RPMI7951 (cell line): ENCODE data around the gene TDP1. TPM values are rescaled to one million over a fixed set of nuclear protein-coding genes. Genes with fewer than 3 reads are reported as not detected.

ENCODE experiments used
- DNase-seq: peaks from one replicate; pipeline ENCODE4 v3.0.0-alpha.2; 2012; ENCODE audit warnings: low read depth
- total RNA-seq: library from RNA; depleted of rRNA; stranded (reverse); fragments of >200 nt; shearing (Covaris generic); gene quantifications from 2 replicates; pipeline ENCODE4 v1.2.3, GENCODE V29; 2014

TDP1 gene
- total RNA-seq, 1 experiment from 2014 or later = 41.2 TPM

DNA sequence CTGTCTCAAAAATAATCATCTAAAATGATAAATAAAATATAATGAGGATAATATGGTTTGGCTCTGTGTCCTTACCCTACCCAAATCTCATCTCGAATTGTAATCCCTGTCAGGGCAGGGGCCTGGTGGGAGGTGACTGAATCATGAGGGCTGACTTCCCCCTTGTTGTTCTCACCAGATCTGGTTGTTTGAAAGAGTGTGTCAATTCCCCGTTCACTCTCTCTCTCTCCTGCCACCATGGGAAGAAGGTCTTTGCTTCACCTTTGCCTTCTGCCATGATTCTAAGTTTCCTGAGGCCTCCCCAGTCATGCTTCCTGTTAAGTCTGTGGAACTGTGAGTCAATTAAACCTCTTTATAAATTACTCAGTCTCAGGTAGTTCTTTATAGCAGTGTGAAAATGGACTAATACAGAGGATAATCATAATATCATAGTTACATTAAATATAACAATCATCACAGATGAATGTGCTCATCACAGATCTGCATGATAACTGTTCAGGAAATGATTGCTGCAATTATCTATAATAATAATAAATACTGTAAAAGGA is 13.8 kb upstream of the TDP1 start:
- DNase-seq = no peak

DNA sequence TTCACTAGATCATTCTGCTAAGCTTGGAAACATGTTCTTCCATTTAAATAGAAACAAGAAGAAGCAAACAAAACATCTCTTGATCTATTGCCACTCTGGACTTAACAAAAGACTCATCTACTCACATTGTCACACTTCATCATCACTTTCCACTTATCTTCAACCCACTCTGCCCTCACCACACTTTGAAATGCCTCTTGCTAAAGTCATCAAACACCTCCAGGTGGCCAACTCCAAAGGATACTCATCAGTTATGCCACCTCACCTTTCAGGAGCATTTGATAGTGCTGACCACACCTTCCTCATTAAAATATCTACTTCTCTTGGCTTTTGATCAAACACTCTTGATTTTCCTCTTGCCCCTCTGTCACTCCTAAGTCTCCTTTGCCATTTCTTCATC is 8.4 kb upstream of the TDP1 start:
- no peak for DNase-seq

DNA sequence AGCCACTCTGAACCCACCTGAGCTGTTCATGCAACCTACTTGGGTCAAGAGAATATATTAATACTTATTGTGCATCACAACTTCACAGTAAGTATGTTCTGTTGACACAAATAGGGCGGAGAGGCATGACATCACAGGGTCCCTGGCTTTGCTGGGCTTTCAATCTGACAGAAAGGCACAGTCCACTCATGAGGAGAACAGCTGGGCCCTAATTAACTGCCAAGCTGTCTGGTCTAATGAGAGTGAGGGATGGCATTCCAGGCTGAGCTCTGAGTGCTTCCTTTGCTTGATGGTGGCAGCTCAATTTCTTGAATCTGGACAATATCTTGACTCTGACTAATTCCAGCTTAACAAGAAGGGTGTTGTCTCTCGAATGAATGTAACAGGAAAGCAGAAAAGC is 3.2 kb upstream of the TDP1 start:
- peak; percentile 11 for DNase-seq

DNA sequence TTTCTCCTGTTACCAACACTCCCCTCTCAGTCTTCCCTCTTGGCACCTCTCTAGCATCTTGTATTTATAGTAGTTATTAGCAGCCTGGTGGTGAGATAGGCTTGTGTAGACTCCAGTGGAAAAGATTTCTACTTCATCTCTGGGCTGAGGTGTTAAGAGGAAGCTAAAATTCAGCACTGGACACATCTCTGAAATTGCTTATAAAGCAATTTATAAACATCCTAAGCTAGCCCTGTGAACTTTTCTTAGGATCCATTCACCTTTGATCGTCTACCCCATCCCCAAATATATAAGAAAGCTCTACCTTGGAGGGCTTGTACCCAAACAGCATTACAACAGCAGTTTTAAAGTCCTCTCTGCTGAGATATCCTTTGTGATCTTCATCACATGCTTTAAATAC is 2.1 kb upstream of the TDP1 start:
- no peak for DNase-seq

DNA sequence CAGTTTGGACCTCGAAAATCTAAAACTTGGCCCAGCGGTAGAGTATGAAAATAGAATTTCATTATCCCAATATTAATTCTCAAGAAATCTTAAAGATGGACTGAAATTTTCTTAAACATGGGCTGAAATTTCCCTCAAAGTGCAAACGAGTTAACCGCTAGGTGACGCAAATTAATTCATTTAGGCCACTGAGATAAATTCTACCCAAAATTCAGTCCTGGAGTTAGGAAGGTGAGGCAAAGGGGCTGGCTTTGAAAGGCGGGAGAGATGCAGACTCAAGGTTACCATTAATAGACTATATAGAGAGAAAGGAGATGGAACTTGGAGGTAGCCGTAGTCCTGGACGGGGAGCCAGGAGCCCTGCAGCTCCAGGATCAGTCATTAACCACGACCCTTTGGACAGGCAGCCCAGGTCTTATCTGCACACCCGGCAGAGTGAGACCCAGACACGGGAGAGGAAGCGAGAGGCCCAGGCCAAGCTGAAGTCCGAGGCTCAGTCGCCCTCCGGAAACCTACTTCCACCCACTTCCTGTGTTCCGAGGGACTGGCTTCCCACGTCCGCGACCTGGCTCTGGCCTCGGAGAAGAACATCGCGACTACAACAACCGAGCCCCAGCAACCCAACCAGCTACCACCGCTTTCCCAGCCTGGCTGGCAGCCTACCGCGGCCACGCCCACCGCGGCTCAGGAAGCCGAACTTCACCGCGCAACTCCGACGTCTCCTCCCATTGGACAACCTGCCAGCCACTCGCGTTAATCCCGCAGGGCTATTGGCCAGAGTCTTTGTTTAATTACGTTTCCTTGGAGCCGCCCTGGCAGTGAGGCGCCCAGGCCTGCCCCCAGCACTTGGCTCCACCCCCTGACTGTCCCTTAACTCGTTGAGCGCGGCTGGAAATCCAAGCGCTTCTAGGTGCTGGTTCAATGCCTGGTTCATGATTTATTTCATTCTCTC is 1.4 kb upstream of the TDP1 start, which contains the start of gene EFCAB11:
Gene EFCAB11, minus strand, starts transcription at position 661 of the 952 bp plus-strand sequence. Its CDS starts 70 bp downstream, at position 591.
- peak; percentile 98 for DNase-seq

DNA sequence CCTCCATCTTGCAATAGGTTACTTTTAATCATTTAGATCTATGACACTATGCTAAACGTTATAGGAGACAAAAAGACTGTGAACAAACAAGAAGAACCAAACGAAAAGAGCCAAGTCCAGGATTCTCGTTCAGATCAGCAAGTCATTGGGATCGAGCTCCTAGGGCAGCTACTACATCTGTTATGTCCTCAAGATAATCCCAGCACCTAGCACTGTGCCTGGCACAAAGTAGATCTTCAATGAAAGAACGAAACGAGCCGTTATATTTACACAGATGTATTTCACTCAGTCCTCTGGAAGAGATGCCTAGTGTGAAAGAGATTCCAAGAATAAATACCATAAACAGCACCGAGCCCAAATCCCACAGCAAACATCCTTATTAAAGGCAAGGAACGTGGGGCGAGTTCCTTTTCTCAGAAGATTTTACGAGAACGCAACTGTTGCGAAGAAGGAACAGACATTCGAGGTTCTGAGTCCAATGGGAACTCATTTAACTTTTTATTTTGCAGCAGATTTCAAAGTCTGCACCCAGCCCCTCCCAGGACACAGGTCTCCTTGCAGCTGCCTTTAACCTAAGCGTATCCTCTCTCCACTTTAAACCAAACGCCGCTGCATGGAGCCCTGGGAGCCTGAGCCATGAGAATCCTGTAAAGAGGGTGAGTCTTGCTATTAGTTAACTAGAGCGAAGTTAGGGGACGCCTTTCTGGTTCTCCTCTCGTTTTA is 544 bp upstream of the TDP1 start:
- DNase-seq = no peak

DNA sequence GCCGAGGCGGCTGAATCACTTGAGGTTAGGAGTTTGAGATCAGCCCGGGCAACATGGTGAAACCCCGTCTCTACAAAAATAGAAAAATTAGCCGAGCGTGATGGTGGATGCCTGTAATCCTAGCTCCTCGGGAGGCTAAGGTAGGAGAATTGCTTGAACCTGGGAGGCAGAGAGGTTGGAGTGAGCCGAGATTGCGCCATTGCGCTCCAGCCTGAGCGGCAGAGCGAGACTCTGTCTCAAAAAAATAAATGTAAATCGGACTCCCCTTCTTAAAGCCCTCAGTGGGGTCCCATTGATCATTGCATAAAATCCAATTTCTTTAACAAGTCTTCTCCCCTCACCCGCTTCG is 908 bp downstream of the TDP1 start:
- DNase-seq = no peak

DNA sequence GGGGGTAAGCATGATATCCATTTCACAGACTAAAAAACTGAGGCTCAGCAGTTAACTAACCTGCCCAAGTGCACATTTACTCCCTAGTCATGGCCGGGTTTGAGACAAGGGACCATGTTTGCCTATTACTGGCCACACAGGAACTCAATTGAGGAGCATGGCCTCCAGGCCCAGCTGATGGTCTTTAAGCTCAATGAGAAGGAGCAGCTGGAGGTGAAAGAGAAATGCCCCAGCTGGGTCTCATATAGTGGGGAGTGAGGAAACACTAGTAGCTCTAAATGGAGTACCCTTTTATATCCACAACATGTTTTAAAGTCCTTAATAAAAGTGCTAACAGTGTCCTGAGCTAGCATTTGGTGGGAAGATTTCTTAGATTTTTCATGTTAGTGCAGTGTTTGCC is 1.6 kb downstream of the TDP1 start:
- no peak for DNase-seq

DNA sequence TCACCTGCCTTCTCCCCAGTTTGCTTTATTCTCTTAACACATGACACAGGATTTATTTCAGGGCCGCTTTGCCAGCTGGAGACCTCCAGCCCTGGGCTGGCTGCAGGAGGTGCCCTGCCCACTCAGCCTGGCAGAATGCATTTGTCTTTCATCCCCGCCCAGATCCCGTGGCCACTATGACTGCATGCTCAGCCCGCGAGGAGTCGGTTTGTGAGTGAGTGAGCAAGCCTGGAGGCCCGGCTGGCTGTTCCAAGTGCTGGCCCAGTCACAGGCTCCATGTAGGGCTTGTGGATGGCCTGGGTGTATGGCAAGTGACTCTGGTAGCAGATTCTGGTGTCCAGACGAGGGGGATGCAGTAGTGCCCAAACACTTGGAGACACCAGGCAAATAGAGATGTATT is 2.1 kb downstream of the TDP1 start:
- peak; percentile 8 for DNase-seq

DNA sequence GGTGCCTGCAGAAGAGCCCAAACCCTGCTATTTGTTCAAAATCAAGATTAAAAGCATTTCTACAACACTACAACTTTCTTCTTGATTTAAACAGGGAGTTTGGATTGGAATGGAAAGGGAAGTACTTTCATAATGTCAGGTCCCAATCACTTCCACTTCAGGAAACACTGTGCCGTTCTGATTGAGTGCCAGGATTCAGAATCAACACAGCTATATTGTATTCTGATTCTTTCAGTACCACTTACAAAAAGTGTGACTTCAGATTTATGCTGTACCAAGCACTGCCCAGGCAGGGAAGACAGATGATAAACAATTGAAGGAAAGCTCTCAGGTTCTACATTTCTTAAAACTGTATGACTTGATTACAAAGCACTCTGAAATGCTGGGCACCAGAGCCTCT is 3.2 kb downstream of the TDP1 start:
- no peak for DNase-seq

DNA sequence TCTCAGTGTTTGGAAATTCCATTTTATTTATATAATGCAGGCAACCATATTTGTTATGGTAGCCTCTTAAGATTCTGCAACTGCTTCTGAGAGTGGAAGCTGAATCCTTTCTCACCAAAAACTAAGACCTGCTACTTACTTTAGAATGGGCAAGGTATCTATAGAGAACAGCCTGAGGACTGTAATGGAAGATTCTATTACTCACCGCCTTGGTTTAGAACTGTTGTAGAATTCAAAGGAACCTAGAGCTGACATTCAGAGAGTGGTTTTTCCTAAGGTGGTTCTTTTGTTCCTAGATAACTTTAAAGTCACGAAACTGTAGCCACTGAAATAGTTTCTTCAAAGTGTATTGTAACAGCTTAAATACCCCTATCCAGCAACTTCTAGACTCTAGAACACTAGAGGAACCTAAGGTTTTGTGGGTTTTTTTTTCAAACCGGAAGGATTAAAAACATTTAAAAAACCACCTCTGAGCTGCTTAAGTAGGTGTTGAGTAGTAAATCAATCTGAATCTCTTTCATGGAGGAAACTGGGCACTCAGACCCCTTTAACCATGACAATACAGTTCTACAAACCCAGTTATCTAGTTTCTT is 4.2 kb downstream of the TDP1 start:
- no peak for DNase-seq

DNA sequence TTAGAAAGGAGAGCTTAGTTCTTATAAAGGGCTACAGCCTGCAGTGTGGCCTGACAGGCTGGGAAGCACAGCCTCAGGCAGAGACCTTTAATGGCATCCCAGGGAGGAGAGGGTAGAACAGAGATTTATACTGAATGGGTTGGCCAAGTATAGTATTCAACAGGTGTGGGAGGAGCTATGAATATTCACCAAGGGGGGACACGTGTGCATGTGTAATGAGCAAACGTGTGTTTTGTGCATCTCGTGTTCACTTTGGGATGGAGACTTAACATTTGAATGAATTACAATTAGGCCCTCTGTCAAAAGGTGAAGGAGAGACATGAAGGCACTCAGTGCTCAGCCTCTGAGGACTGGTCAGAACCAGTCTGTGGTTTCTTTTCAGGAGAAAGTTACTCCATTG is 5.2 kb downstream of the TDP1 start:
- DNase-seq = no peak

DNA sequence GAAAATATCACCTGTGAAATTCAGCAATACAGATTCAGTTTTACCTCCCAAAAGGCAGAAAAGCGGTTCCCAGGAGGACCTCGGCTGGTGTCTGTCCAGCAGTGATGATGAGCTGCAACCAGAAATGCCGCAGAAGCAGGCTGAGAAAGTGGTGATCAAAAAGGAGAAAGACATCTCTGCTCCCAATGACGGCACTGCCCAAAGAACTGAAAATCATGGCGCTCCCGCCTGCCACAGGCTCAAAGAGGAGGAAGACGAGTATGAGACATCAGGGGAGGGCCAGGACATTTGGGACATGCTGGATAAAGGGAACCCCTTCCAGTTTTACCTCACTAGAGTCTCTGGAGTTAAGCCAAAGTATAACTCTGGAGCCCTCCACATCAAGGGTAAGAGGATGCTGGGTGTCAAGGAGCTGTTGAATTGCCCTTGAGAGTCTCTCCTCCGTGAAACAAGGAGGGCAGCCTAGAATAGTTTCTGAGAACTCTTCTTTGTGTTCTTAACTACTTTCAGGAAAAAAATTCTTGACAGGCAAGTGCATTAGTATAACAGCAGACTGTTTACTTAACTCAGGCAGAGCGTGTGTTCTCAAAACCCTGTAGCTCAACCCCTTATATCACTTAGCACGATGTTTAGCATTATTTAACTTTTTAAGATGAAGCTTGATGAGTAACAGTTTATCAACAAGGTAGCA is 7.7 kb downstream of the TDP1 start:
- no peak for DNase-seq

DNA sequence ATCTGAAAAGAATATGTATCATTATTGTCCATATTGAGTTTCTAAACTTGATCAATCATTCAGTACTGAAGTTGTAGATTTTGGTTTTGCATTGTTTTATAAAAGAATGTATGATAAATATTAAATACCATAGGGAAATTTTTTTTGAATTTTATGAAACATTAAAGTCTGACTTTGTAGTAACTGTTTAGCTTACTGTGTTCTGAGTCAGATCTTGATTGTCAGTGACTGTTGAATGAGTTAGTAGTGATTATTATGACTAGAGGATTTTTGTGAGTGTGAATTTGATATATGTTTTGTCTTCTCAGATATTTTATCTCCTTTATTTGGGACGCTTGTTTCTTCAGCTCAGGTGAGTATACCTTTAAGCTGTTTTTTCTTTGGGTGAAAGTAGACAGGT is 10.1 kb downstream of the TDP1 start:
- no peak for DNase-seq

DNA sequence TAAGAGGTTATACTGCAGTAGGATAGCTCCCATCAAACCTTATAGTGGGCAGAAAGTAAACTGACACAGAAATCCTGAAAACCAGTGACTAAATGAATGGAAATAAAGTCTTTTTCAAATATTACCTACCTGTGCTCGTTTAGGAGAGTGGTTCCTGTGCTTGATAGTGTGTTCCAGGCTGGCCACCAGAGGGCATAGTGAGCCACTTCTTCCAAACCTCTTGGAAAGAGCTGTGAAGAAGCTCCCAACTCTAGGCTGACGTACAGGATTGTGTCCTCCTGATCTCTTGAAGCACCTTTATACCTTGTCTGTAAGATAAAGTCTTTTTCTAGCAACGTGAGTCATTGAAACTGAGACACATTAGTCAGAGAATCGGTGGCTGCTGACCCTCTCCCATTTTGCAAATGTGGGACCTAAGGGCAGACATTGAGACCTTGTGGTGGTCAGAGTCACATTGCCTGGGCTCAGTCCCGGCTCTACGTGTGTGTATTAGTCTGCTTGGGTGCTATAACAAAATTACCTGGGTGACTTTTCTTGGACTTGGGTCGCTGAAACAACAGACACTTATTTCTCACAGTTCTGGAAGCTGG is 17.6 kb downstream of the TDP1 start:
- peak; percentile 52 for DNase-seq

DNA sequence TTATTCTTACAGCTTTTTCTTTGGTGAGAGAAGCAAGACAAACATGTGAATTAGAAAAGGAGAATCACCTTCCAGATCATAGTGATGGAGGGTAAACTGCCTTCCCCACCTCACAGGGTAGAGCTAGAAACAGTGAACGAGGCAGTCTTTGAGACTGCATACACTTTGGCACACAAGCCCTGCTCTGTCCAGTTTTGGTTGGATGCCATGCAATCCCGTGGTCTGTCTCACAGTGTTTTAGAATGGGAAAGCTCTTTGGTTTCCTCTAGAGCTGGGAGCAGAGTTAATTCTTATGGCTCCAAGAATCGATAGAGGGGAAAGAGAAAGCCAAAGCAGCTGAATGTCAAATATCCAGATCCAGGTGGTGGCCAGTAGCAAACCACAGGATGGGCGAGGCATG is 21.9 kb downstream of the TDP1 start:
- DNase-seq = no peak

DNA sequence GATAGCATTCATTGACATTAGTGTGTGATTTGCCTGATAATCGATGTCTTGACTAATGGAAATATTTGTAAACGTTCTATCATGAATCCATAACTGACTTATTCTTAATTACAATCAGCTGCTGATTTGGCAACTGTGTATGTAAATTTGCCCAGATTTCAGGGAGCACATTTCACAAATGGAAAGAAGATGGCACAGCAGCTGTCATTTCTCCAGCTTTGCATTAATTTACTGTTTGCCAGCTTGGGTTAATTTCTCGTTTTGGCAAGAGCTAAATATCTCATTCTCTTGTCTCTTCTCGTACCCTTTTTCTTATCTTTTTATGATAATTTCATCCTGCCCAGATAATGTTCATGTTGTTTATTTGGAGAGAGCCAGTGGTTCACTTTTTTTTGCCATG is 22.9 kb downstream of the TDP1 start:
- DNase-seq = no peak

DNA sequence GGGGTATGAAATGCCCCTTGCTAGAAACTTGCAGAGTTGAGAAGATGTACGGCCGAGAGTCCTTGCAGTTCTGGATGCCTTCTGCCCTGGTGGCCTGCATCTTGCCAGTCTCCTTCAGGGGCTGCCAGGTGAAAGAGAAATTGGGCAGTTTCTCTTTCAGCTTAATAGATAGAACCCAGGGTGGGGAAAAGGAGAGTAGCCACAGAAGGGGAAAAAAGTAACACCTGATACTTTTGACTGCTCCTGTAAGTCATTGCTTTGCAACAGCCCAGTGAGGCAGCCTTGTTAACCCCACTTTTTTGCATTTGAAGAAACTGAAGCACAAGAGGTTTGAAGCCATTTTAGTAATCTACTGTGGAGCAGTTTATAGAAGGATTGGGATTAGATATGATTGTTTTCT is 27.6 kb downstream of the TDP1 start:
- no peak for DNase-seq

DNA sequence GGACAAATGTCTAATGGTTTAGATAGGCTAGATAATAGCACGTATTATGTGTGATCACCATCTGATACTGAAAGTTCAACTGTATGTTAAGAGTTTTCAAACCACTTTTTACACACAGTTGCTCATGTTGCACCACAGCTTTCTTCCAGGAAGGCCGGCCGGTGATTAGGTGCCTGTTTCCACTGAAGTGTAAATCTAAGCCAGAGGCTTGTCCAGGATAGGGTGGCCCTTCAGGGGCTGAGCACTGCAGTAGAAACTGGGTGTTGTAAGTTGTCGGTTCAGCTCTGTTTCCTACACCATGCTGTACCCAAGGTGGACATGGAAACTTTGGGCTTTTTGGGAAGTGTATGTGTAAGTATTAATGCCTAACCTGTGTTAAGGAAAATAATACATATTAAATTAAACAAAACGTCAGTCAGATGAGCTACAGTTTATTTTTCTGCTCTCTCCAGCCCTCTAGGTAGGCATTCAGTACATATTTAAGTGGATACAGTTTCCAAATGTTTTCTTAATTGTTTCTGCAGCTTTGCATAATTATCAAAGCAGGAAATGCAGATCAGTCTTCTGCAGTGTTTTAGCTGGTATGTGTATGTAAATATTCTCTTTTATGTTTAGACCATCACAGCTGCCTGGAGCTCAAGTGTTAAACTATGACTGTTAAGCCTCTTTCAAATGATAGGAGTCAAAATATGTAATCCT is 30.9 kb downstream of the TDP1 start:
- no peak for DNase-seq

DNA sequence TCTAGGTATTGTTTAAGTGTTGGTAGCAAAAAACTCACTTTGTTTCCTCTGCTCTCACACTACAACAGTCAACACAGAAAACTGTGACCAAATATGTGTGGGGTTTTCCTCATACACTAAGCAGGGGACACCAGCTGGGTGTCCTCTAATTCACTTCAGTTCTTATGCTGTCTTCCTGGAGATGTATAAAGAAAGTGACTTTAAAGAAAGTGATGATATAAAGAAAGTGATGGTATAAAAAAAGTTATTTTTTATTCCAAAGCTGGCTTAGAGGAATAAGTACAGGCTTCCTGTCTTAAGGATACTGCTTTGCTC is 31.4 kb downstream of the TDP1 start:
- DNase-seq = no peak

DNA sequence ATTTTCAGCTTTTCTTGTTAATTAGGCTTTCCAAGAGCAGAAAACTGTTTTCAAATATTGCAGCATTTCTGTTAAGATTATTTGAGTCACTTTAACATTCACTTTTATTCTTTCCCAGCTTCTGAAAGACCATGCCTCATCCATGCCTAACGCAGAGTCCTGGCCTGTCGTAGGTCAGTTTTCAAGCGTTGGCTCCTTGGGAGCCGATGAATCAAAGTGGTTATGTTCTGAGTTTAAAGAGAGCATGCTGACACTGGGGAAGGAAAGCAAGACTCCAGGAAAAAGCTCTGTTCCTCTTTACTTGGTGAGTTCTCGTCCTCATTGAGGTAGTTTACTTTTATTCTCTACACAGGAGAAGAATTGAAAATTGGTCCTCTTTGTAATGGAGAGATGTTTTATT is 33.1 kb downstream of the TDP1 start:
- no peak for DNase-seq
